Tibial nerve (tissue), 4 donors: Measurements from ENCODE around the gene IGFALS. TPM values are rescaled to one million over a fixed set of nuclear protein-coding genes. Genes with fewer than 3 reads are reported as not detected.
A peak's percentile ranks its signal among the peaks of the same experiment; 100 is the strongest.

Experiments used
- DNase-seq, 2 donors: peaks; one replicate each; pipeline ENCODE4 v3.0.0-alpha.2; 2019; ENCODE audit warnings: low spot score in 2 of 2
- H3K27ac ChIP-seq, 4 donors: fragments of 200-600 bp; sonication (generic) in 3 of 4; one replicate each; pipeline ENCODE4 v1.5.1; 2017 to 2019; ENCODE audit warnings: mild to moderate bottlenecking in 1 of 4
- H3K27me3 ChIP-seq, 2 donors: fragments of 200-600 bp; sonication (generic) in 1 of 2; one replicate each; pipeline versions ENCODE4 v1.5.1 to v1.6.0; 2017 to 2019
- H3K36me3 ChIP-seq, 3 donors: fragments of 200-600 bp; sonication (generic); one replicate each; pipeline ENCODE4 v1.5.1; 2018 to 2019
- H3K4me1 ChIP-seq, 4 donors: fragments of 200-600 bp; sonication (generic) in 3 of 4; one replicate each; pipeline ENCODE4 v1.5.1; 2017 to 2019
- H3K4me3 ChIP-seq, 4 donors: fragments of 200-600 bp; sonication (generic) in 3 of 4; one replicate each; pipeline ENCODE4 v1.5.1; 2017 to 2019; ENCODE audit warnings: mild to moderate bottlenecking in 1 of 4, moderate library complexity in 1 of 4
- H3K9me3 ChIP-seq, 4 donors: fragments of 200-600 bp; sonication (generic) in 3 of 4; one replicate each; pipeline ENCODE4 v1.5.1; 2017 to 2019
- EP300 ChIP-seq, 2 donors: sonication (generic); formaldehyde crosslinking; IDR thresholded peaks; one replicate each; pipeline ENCODE4 v1.6.1; 2017; ENCODE audit warnings: antibody characterized with exemption in 2 of 2, mild to moderate bottlenecking in 1 of 2
- POLR2A ChIP-seq, 2 donors: fragments of 450-650 bp; IDR thresholded peaks; one replicate each; pipeline ENCODE4 v1.6.1; 2017; ENCODE audit warnings: antibody characterized with exemption in 2 of 2, mild to moderate bottlenecking in 2 of 2, moderate library complexity in 2 of 2
- WGBS, 2 donors: methylation state at CpG; one replicate each; pipeline ENCODE4 v1.1.5; 2018; 5-methylcytosine and 5-hydroxymethylcytosine counted together
- total RNA-seq, 4 donors: library from RNA; depleted of rRNA; stranded (reverse); fragments of >200 nt; gene quantifications; one replicate each; pipeline ENCODE4 v1.1.0, GENCODE V29; 2016
- TF ChIP-seq, protein P1 (sequence below), 5 experiments: fragments of 200-600 bp in 3 of 5; fragments of 450-650 bp in 2 of 5; sonication (generic) in 3 of 5; IDR thresholded peaks; one replicate each; pipeline ENCODE4 v1.5.1; 2016 to 2019; ENCODE audit warnings: antibody characterized with exemption in 5 of 5, mild to moderate bottlenecking in 3 of 5, moderate library complexity in 2 of 5

The IGFALS gene
- total RNA-seq, 4 donors from 2014 or later: 0.63 to 1.6 TPM; not detected in 2

DNA sequence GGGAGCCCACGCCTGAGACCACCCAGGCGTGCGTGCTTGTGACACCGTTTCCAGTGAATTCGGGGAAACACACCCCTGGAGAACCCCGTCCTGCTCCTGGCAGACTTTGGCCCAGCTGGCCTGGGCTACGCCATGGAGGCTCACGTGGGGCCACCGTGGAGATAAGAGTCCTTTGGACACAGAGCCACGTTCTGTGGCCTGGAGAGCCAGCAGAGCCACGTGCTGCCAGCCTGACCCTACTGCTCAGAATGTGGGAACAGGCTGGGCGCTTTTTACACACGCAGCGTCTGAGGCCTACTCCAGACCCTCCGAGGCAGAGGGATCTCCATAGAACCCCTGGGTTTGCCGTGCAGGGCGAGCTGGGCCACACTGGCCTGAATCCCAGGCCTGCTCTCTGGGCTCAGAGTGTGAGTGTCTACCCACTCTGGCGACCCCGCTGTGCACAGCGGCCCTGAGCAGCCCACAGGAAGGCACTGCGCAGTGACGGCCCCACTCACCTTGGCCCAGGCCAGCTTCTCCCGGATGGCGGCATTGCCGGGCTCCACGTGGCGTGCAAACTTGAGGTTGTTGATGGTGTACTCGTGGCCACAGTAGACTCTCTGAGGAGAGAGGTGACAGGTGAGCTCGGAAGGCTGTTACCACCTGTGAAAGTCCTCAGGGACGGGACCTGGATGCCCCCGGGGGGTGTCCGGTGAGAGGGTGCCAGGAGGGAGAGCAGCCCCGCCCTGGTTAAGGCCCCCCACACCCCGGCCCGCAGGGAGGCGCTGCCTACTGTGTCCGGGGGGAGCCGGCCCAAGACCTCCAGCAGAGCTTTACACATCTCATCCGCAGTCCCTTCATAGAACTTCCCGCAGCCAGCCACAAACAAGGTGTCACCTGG, 23.1 kb upstream of the IGFALS start:
- 89 to 90% methylated on average over 30 to 40 of the region's 40 CpGs for WGBS, 2 donors
- Histone ChIP-seq H3K4me3 (no peak overlapping the region), H3K36me3 (peaks cover 0 to 89% (median 13%) of the 10 kb centered on the region in 3 donors)

DNA sequence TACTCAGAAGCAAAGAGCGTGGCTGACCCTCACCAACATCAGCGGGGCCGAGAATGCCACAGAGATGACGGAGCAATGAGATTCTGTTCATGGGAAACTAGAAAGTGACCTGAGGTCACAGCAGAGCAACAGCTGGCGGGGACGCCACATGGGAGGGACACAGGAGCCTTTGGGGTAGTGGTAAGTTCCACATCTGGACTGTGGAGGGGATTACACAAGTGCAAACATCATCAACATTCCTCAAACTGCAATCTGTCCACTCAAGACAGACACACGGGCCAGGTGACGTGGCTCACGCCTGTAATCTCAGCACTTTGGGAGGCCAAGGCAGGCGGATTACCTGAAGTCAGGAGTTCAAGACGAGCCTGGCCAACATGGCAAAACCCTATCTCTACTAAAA, 22.0 kb upstream of the IGFALS start:
- Histone ChIP-seq H3K36me3 (peaks cover 0 to 82% (median 13%) of the 10 kb centered on the region in 3 donors), H3K27ac (no peak overlapping the region), H3K4me1 (peaks cover 0 to 15% (median 2%) of the 10 kb centered on the region in 4 donors), H3K4me3 (no peak overlapping the region), H3K9me3 (no peaks in the 10 kb centered on the region), H3K27me3 (no peaks in the 10 kb centered on the region)
- WGBS, 2 donors: 51 to 66% methylated on average over 11 of the region's 11 CpGs
- DNase-seq: peak; percentile 23 to 27
- TF ChIP-seq POLR2A (IDR thresholded peaks at IDR 0.05): no peak
- TF ChIP-seq, protein P1, sequence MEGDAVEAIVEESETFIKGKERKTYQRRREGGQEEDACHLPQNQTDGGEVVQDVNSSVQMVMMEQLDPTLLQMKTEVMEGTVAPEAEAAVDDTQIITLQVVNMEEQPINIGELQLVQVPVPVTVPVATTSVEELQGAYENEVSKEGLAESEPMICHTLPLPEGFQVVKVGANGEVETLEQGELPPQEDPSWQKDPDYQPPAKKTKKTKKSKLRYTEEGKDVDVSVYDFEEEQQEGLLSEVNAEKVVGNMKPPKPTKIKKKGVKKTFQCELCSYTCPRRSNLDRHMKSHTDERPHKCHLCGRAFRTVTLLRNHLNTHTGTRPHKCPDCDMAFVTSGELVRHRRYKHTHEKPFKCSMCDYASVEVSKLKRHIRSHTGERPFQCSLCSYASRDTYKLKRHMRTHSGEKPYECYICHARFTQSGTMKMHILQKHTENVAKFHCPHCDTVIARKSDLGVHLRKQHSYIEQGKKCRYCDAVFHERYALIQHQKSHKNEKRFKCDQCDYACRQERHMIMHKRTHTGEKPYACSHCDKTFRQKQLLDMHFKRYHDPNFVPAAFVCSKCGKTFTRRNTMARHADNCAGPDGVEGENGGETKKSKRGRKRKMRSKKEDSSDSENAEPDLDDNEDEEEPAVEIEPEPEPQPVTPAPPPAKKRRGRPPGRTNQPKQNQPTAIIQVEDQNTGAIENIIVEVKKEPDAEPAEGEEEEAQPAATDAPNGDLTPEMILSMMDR (IDR thresholded peaks at IDR 0.05): no peak
- no peak for TF ChIP-seq EP300 (IDR thresholded peaks at IDR 0.05)

More for the DNA sequence above, 23.1 kb upstream of the IGFALS start:
- DNase-seq: no peak
- H3K9me3 ChIP-seq: no peaks in the 10 kb centered on the region
- no peak overlapping the region for H3K27ac ChIP-seq
- no peak for TF ChIP-seq EP300 (IDR thresholded peaks at IDR 0.05)
- TF ChIP-seq POLR2A (IDR thresholded peaks at IDR 0.05): no peak
- TF ChIP-seq, protein P1 (IDR thresholded peaks at IDR 0.05): no peak
- H3K27me3 ChIP-seq: no peaks in the 10 kb centered on the region
- H3K4me1 ChIP-seq: peaks cover 0 to 15% (median 2%) of the 10 kb centered on the region in 4 donors

DNA sequence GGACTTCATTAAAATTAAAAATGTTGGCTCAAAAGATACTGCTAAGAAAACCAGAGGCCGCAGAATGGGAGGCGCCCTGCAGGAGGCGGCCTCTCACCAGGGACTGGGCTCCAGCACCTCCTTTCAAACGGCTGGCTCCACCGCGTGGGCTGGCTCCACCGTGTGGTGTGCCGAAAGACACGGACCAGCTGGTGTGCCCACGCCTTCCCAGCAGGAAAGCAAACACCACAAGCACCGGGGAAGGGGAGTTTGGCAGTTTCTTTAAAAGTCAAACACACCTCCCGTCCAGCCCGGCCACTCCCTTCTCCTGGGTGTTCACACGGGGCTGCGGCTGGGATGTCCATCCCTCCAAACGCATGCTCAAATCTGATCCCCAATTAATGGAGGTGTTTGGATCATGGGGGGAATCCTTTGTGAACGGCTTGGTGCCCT, 19.2 kb upstream of the IGFALS start:
- Histone ChIP-seq H3K27ac (peak overlapping the region in 1 of 4 donors; percentile 4), H3K4me3 (no peak overlapping the region), H3K36me3 (peaks cover 0 to 80% (median 21%) of the 10 kb centered on the region in 3 donors), H3K27me3 (no peaks in the 10 kb centered on the region), H3K9me3 (no peaks in the 10 kb centered on the region), H3K4me1 (peaks cover 0 to 15% (median 2%) of the 10 kb centered on the region in 4 donors)
- TF ChIP-seq, protein P1 (IDR thresholded peaks at IDR 0.05): peak in 4 of 5 experiments; percentile 12 to 50 (median 22)
- no peak for TF ChIP-seq EP300 (IDR thresholded peaks at IDR 0.05)
- WGBS, 2 donors: 32 to 36% methylated on average over 17 of the region's 17 CpGs
- DNase-seq: no peak

DNA sequence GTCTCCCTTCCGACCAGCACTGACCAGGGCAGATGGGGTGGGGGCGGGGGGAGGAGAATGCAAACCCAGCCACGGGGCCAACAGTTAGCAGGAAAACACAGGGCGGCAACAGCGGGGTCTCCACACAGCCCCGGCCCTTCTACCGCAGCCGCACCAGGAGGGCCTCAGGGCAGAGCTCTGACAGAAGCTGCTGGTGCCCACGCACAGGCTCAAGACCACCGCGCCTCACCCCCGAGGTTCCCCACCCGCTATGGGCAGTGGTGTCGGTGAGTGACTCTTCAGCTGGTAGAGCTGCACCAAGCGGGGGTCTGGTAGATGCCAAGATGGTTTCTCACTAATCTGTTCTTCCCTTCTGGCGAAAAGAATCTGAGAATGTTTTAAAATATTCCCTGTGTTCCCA, 17.0 kb upstream of the IGFALS start:
- H3K4me1 ChIP-seq: peaks cover 0 to 14% (median 2%) of the 10 kb centered on the region in 4 donors
- 89 to 92% methylated on average over 15 to 16 of the region's 16 CpGs for WGBS, 2 donors
- no peak overlapping the region for H3K27ac ChIP-seq
- no peak for DNase-seq
- H3K27me3 ChIP-seq: no peaks in the 10 kb centered on the region
- no peak overlapping the region for H3K4me3 ChIP-seq
- TF ChIP-seq POLR2A (IDR thresholded peaks at IDR 0.05) (no peak), EP300 (IDR thresholded peaks at IDR 0.05) (no peak)
- TF ChIP-seq, protein P1 (IDR thresholded peaks at IDR 0.05): no peak
- H3K9me3 ChIP-seq: no peaks in the 10 kb centered on the region
- peaks cover 0 to 75% (median 12%) of the 10 kb centered on the region in 3 donors for H3K36me3 ChIP-seq

DNA sequence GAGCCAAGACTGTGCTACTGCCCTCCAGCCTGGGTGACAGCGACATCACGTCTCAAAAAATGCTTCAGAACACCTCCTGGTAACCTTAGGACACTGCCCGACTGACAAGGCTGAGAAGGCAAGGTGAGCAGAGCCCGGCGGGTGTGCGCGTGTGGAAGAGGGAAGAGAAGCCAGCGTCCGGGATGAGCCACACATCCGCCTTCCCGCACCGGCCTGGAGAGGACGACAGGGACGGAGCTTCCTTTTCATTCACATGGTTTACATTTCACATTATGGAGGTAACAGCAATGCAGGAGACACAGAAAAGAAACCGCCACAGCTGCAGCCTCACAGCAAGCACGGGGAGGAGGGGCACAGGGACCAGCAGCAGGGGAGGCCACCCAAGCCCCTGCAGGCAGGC, 16.6 kb upstream of the IGFALS start:
- H3K27ac ChIP-seq: no peak overlapping the region
- H3K9me3 ChIP-seq: no peaks in the 10 kb centered on the region
- peaks cover 0 to 75% (median 12%) of the 10 kb centered on the region in 3 donors for H3K36me3 ChIP-seq
- peaks cover 0 to 9% (median 2%) of the 10 kb centered on the region in 4 donors for H3K4me1 ChIP-seq
- no peak overlapping the region for H3K4me3 ChIP-seq
- DNase-seq: no peak
- WGBS, 2 donors: 92 to 96% methylated on average over 16 of the region's 16 CpGs
- no peaks in the 10 kb centered on the region for H3K27me3 ChIP-seq
- TF ChIP-seq EP300 (IDR thresholded peaks at IDR 0.05) (no peak), POLR2A (IDR thresholded peaks at IDR 0.05) (no peak)
- TF ChIP-seq, protein P1 (IDR thresholded peaks at IDR 0.05): no peak
